CD4-positive, alpha-beta memory T cell (primary cell): Measurements from ENCODE around the gene LTBP1. TPM values are rescaled to one million over a fixed set of nuclear protein-coding genes. Genes with fewer than 3 reads are reported as not detected.
"Not testable (repeated sequence)": the region's sequence is repeated elsewhere in the genome, so short reads cannot be mapped to it uniquely, and the experiment has no call there.

Experiments
- CTCF ChIA-PET: fragments of 350-600 bp; sonication (Branson Sonifier 250); formaldehyde crosslinking; loops from one replicate; lab custom pipeline; 2021; ENCODE audit warnings: inconsistent platforms; ENCODE audit not compliant: partially characterized antibody; lab: Charles Lee
- POLR2A ChIA-PET: fragments of 350-600 bp; sonication (Branson Sonifier 250); formaldehyde crosslinking; loops from one replicate; lab custom pipeline; 2021; ENCODE audit not compliant: partially characterized antibody; lab: Charles Lee
- DNase-seq, 5 donors: peaks; one replicate each; pipeline versions ENCODE4 v3.0.0 to v3.0.0-alpha.2; 2020 to 2022; ENCODE audit warnings: mixed read lengths in 1 of 5
- H3K27ac ChIP-seq: one replicate; pipeline ENCODE4 v1.7.0; 2013; ENCODE audit warnings: low read depth, low read length
- H3K27me3 ChIP-seq: 2 replicates; pipeline ENCODE4 v1.7.0; 2013; ENCODE audit warnings: mild to moderate bottlenecking, low read length, moderate library complexity; ENCODE audit not compliant: insufficient read depth
- H3K36me3 ChIP-seq: 2 replicates; pipeline ENCODE4 v1.7.0; 2013; ENCODE audit warnings: mild to moderate bottlenecking, low read length, moderate library complexity; ENCODE audit not compliant: insufficient read depth
- H3K4me1 ChIP-seq: 2 replicates; pipeline ENCODE4 v1.7.0; 2013; ENCODE audit warnings: mild to moderate bottlenecking, low read length, moderate library complexity; ENCODE audit not compliant: insufficient read depth
- H3K4me3 ChIP-seq, 2 donors: one replicate each; pipeline ENCODE4 v1.7.0; 2013; ENCODE audit warnings: low read length in 2 of 2, mild to moderate bottlenecking in 1 of 2
- H3K9me3 ChIP-seq, 2 donors: one replicate each; pipeline ENCODE4 v1.7.0; 2013; ENCODE audit warnings: low read length in 2 of 2, control low read depth in 1 of 2; ENCODE audit not compliant: control insufficient read depth in 1 of 2
- H3K27ac Mint-ChIP-seq, 7 donors: one replicate each; pipeline ENCODE4 v1.8.0; 2020 to 2021; ENCODE audit warnings: mixed read lengths in 7 of 7, mild to moderate bottlenecking in 6 of 7, inconsistent platforms in 3 of 7, moderate library complexity in 3 of 7
- H3K27me3 Mint-ChIP-seq, 2 donors: one replicate each; pipeline ENCODE4 v1.8.0; 2020 to 2021; ENCODE audit warnings: mixed read lengths in 2 of 2
- H3K36me3 Mint-ChIP-seq, 2 donors: one replicate each; pipeline ENCODE4 v1.8.0; 2020 to 2021; ENCODE audit warnings: mixed read lengths in 2 of 2, inconsistent platforms in 1 of 2, mild to moderate bottlenecking in 1 of 2
- H3K4me1 Mint-ChIP-seq, 4 donors: one replicate each; pipeline ENCODE4 v1.8.0; 2020 to 2021; ENCODE audit warnings: mixed read lengths in 4 of 4, mild to moderate bottlenecking in 1 of 4
- H3K4me3 Mint-ChIP-seq, 8 donors: one replicate each; pipeline ENCODE4 v1.8.0; 2020 to 2021; ENCODE audit warnings: mixed read lengths in 8 of 8, mild to moderate bottlenecking in 7 of 8, moderate library complexity in 6 of 8, inconsistent platforms in 3 of 8
- H3K9me3 Mint-ChIP-seq, 8 donors: one replicate each; pipeline ENCODE4 v1.8.0; 2020 to 2021; ENCODE audit warnings: mixed read lengths in 8 of 8, mild to moderate bottlenecking in 5 of 8, inconsistent platforms in 3 of 8, moderate library complexity in 1 of 8
- intact Hi-C: fragments of 100-400 bp; cut with micrococcal nuclease; formaldehyde crosslinking; loops from one replicate; pipeline ENCODE4 v1.15.1; 2023
- polyA plus RNA-seq, 2 donors: library from polyadenylated mRNA; unstranded; fragments of 300-500 nt; fragmentation: Illumina TruSeq; gene quantifications; one replicate each; pipeline ENCODE4 v1.2.3, GENCODE V29; 2021
- total RNA-seq, 2 experiments: library from RNA; stranded (reverse); gene quantifications; one replicate each; pipeline ENCODE4 v1.2.3, GENCODE V29; 2021

LTBP1 gene
- total and polyA plus RNA-seq, 4 experiments from 2014 or later, result 0.44 TPM; not detected in 3

DNA sequence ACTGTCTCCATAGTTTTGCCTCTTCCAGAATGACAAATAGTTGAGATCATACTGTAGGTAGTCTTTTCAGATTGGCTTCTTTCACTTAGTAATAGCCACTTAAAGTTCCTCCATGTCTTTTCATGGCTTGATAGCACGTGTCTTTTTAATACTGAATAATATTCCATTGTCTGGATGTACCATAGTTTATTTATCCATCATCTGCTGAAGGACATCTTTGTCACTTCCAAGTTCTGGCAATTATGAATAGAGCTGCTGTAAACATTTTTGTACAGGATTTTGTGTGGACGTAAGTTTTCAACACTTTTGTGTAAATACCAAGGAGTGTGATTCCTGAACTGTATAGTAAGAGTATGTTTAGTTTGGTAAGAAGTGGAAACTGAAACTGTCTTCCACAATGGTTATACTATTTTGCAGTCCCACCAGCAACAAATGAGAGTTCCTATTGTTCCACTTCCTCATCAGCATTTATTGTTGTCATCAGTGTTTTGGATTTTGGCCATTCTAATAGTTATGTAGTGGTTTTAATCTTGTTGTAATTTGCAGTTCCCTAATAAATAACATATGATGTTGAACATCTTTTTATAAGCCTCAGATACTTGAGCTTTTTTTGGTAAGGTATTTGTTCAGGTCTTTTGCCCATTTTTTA lies 18.9 kb downstream of the LTBP1 start:
- H3K9me3 ChIP-seq, result no peaks in the 10 kb centered on the region
- no peak overlapping the region for H3K4me3 ChIP-seq
- POLR2A ChIA-PET, result no interaction called here
- no peaks in the 10 kb centered on the region for H3K4me1 ChIP-seq
- intact Hi-C loops, result no loop called here
- no peaks in the 10 kb centered on the region for H3K36me3 ChIP-seq
- peaks cover 0 to 9% (median under 1%) of the 10 kb centered on the region in 8 donors for H3K9me3 Mint-ChIP-seq
- no peaks in the 10 kb centered on the region for H3K4me1 Mint-ChIP-seq
- no peak for DNase-seq
- peaks cover 0 to 3% of the 10 kb centered on the region in 2 donors for H3K27me3 Mint-ChIP-seq
- H3K4me3 Mint-ChIP-seq, result no peak overlapping the region
- CTCF ChIA-PET, result no interaction called here
- H3K27ac Mint-ChIP-seq, result no peak overlapping the region
- H3K27ac ChIP-seq, result no peak overlapping the region
- H3K27me3 ChIP-seq, result no peaks in the 10 kb centered on the region
- H3K36me3 Mint-ChIP-seq, result no peaks in the 10 kb centered on the region

DNA sequence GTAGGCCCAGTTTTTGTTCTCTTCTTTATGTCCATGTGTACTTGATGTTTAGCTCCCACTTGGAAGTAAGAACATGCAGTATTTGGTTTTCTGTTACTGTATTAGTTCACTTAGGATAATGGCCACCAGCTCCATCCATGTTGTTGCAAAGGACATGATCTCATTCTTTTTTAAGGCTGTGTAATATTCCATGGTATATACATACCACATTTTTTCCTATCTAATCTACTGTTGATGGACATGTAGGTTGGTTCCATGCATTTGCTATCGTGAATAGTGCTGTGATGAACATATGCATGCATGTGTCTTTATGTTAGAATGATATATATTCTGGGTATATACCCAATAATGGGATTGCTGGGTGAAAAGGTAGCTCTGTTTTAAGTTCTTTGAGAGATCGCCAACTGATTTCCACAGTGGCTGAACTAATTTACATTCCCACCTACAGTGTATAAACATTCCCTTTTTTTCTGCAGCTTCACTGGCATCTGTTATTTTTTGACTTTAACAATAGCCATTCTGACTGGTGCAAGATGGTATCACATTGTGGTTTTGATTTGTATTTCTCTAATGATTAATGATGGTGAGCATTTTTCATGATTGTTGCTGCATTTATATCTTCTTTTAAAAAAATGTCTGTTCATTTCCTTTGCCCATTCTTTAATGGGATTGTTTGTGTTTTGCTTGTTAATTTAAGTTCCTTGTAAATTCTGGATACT lies 22.9 kb downstream of the LTBP1 start:
- Mint-ChIP-seq H3K27ac (no peak overlapping the region), H3K36me3 (no peaks in the 10 kb centered on the region), H3K9me3 (peaks cover 0 to 19% (median 4%) of the 10 kb centered on the region in 8 donors), H3K4me3 (no peak overlapping the region), H3K4me1 (no peaks in the 10 kb centered on the region), H3K27me3 (peaks cover 0 to 2% of the 10 kb centered on the region in 2 donors)
- Histone ChIP-seq H3K4me3 (no peak overlapping the region), H3K27me3 (no peaks in the 10 kb centered on the region), H3K36me3 (no peaks in the 10 kb centered on the region), H3K27ac (no peak overlapping the region), H3K4me1 (no peaks in the 10 kb centered on the region), H3K9me3 (no peaks in the 10 kb centered on the region)
- POLR2A ChIA-PET, result no interaction called here
- CTCF ChIA-PET, result no interaction called here
- intact Hi-C loops, result no loop called here
- DNase-seq, result no peak

- H3K36me3 ChIP-seq, POLR2A ChIA-PET, H3K4me1 Mint-ChIP-seq, H3K4me1 ChIP-seq, H3K4me3 ChIP-seq, H3K27me3 ChIP-seq, H3K27ac Mint-ChIP-seq, H3K9me3 ChIP-seq, H3K27me3 Mint-ChIP-seq, CTCF ChIA-PET, intact Hi-C loops, H3K4me3 Mint-ChIP-seq, DNase-seq, H3K36me3 Mint-ChIP-seq, H3K27ac ChIP-seq: not testable (repeated sequence)
- peaks cover 0 to 32% (median 10%) of the 10 kb centered on the region in 8 donors for H3K9me3 Mint-ChIP-seq
These were observed 27.0 kb downstream of the LTBP1 start for GRCh38 chr2:32973772-32974171.

- H3K27me3 ChIP-seq, result no peaks in the 10 kb centered on the region
- no peak for DNase-seq
- no peak overlapping the region for H3K4me3 ChIP-seq
- Mint-ChIP-seq H3K9me3 (peaks cover 0 to 23% (median 6%) of the 10 kb centered on the region in 8 donors), H3K27ac (no peak overlapping the region), H3K4me1 (no peaks in the 10 kb centered on the region), H3K27me3 (peaks cover 5 to 6% of the 10 kb centered on the region in 2 donors), H3K36me3 (no peaks in the 10 kb centered on the region), H3K4me3 (no peak overlapping the region)
- H3K4me1 ChIP-seq, result no peaks in the 10 kb centered on the region
- intact Hi-C loops, result no loop called here
- ChIA-PET CTCF (no interaction called here), POLR2A (no interaction called here)
- H3K36me3 ChIP-seq, result no peaks in the 10 kb centered on the region
- H3K9me3 ChIP-seq, result no peaks in the 10 kb centered on the region
- H3K27ac ChIP-seq, result no peak overlapping the region
These were observed 29.8 kb downstream of the LTBP1 start for GRCh38 chr2:32976409-32977063.

DNA sequence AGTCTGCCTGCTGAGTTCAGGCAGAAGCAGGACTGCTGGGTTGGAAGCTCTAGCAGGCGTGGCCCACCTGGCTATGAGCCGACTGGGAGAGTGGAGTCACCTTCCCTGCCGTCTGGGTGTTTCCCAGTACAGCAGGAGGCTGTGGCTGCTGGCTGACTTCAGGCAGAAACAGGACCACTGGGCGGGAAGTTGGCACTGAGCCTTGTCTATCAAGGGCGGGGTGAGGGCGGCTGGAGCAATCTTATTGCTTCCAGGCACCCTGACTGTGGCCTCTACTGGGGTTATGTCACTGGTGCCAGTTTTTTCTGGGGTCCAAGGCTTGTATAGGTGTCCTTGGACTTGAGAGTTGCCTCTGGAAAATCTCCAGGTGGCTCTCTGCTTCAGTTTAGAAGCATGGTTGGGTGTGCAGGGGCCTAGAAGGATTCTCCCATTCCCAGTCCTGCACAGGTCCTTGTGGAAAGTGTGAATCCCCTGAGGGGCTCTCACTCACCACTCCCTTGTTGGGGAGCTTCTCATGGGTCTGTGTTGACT lies 30.5 kb downstream of the LTBP1 start:
- Mint-ChIP-seq H3K27me3 (peaks cover 8 to 10% of the 10 kb centered on the region in 2 donors), H3K4me1 (no peaks in the 10 kb centered on the region), H3K27ac (no peak overlapping the region), H3K9me3 (peaks cover 0 to 29% (median 9%) of the 10 kb centered on the region in 8 donors), H3K36me3 (peaks cover 0 to 3% of the 10 kb centered on the region in 2 donors), H3K4me3 (no peak overlapping the region)
- POLR2A ChIA-PET, result no interaction called here
- Histone ChIP-seq H3K4me1 (no peaks in the 10 kb centered on the region), H3K27me3 (no peaks in the 10 kb centered on the region), H3K27ac (no peak overlapping the region), H3K36me3 (no peaks in the 10 kb centered on the region), H3K4me3 (no peak overlapping the region), H3K9me3 (no peaks in the 10 kb centered on the region)
- no peak for DNase-seq
- intact Hi-C loops, result no loop called here
- CTCF ChIA-PET, result no interaction called here

GRCh38 chr2:32981612-32982011 lies 34.9 kb downstream of the LTBP1 start:
- no peak for DNase-seq
- H3K27me3 Mint-ChIP-seq, result peaks cover 7 to 18% of the 10 kb centered on the region in 2 donors
- no peak overlapping the region for H3K27ac Mint-ChIP-seq
- peaks cover 0 to 3% of the 10 kb centered on the region in 2 donors for H3K36me3 Mint-ChIP-seq
- no peak overlapping the region for H3K4me3 ChIP-seq
- H3K9me3 ChIP-seq, result no peaks in the 10 kb centered on the region
- H3K36me3 ChIP-seq, result no peaks in the 10 kb centered on the region
- peaks cover 0 to 13% (median 5%) of the 10 kb centered on the region in 8 donors for H3K9me3 Mint-ChIP-seq
- POLR2A ChIA-PET, result no interaction called here
- no peaks in the 10 kb centered on the region for H3K4me1 Mint-ChIP-seq
- intact Hi-C loops, result no loop called here
- CTCF ChIA-PET, result no interaction called here
- no peak overlapping the region for H3K27ac ChIP-seq
- no peaks in the 10 kb centered on the region for H3K27me3 ChIP-seq
- H3K4me1 ChIP-seq, result no peaks in the 10 kb centered on the region
- H3K4me3 Mint-ChIP-seq, result no peak overlapping the region

DNA sequence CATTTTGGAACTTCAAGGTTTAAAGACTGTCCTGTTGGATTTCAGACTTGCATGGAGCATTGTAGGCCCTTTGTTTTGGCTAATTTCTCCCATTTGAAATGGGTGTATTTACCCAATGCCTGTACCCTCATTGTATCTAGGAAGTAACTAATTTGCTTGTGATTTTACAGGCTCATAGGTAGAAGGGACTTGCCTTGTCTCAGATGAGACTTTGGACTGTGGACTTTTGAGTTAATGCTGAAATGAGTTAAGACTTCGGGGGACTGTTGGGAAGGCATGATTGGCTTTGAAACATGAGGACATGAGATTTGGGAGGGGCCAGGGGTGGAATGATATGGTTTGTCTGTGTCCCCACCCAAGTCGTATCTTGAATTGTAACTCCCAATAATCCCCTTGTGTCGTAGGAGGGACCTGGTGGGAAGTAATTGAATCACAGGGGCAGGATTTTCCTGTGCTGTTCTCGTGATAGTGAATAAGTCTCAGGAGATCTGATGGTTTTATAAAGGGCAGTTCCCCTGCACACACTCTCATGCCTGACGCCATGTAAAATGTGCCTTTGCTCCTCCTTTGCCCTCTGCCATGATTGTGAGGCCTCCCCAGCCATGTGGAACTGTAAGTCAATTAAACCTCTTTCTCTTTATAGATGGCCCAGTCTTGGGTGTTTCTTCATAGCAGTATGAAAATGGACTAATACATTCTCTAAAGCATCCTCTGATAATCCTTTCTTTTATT lies 36.6 kb downstream of the LTBP1 start:
- H3K9me3 ChIP-seq, H3K36me3 Mint-ChIP-seq, CTCF ChIA-PET, H3K36me3 ChIP-seq, H3K4me3 ChIP-seq, H3K27ac Mint-ChIP-seq, H3K27ac ChIP-seq, POLR2A ChIA-PET, H3K4me1 ChIP-seq, H3K4me1 Mint-ChIP-seq, H3K4me3 Mint-ChIP-seq, intact Hi-C loops, H3K27me3 ChIP-seq, DNase-seq, H3K9me3 Mint-ChIP-seq: not testable (repeated sequence)
- peaks cover 11 to 19% of the 10 kb centered on the region in 2 donors for H3K27me3 Mint-ChIP-seq
